Measurements from ENCODE around the gene OLFML2A.

OLFML2A gene

DNA sequence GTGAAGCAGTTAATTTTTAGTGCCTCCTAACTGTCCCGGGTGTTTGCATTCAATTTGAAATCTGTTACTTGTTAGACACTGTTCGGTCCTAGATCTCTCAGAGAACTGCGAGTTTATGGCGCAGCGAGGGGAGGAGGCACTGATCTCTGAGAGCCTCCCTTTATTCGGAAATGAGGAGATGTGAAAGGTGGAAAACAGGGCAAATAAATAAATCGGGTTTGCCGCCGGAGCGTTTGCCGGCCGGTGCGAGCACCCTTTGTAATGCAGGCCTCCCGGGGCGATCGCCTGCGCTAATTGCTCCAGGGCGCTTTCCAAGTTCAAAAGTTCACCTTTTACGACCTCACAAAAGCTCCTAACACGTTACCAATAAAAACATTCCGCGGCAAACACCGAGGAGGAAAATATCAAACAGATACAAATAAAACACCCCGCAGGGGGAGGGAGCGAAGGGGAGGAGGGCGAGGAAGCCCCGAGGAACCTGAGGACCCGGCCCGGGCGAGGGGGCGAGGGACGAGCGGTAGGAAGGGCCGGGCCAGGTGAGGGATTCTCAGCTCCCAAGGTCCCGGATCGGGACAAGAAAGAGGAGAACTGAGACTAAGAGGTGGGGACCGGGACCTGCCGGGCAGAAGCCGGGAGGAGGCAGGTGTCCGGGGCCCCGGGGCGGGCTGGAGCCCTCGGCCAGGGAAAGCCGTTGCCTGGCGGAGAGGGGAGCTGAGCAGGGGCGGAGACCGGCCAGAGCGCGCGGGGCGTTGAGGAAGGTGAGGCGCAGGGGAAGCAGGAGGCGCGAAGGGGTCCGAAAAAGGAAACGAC is 7.2 kb upstream of the OLFML2A start (continued):
- TF ChIP-seq, protein P1, sequence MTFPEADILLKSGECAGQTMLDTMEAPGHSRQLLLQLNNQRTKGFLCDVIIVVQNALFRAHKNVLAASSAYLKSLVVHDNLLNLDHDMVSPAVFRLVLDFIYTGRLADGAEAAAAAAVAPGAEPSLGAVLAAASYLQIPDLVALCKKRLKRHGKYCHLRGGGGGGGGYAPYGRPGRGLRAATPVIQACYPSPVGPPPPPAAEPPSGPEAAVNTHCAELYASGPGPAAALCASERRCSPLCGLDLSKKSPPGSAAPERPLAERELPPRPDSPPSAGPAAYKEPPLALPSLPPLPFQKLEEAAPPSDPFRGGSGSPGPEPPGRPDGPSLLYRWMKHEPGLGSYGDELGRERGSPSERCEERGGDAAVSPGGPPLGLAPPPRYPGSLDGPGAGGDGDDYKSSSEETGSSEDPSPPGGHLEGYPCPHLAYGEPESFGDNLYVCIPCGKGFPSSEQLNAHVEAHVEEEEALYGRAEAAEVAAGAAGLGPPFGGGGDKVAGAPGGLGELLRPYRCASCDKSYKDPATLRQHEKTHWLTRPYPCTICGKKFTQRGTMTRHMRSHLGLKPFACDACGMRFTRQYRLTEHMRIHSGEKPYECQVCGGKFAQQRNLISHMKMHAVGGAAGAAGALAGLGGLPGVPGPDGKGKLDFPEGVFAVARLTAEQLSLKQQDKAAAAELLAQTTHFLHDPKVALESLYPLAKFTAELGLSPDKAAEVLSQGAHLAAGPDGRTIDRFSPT (tag by site-specific recombination; IDR thresholded peaks at IDR 0.05) = peak; percentile 63; the same call in 1 of the 2 replicates
- TF ChIP-seq, protein P2, sequence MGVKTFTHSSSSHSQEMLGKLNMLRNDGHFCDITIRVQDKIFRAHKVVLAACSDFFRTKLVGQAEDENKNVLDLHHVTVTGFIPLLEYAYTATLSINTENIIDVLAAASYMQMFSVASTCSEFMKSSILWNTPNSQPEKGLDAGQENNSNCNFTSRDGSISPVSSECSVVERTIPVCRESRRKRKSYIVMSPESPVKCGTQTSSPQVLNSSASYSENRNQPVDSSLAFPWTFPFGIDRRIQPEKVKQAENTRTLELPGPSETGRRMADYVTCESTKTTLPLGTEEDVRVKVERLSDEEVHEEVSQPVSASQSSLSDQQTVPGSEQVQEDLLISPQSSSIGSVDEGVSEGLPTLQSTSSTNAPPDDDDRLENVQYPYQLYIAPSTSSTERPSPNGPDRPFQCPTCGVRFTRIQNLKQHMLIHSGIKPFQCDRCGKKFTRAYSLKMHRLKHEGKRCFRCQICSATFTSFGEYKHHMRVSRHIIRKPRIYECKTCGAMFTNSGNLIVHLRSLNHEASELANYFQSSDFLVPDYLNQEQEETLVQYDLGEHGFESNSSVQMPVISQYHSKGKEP (tag by site-specific recombination; IDR thresholded peaks at IDR 0.05) = peak; percentile 55; the same call in 1 of the 2 replicates
- TF ChIP-seq, protein P3, sequence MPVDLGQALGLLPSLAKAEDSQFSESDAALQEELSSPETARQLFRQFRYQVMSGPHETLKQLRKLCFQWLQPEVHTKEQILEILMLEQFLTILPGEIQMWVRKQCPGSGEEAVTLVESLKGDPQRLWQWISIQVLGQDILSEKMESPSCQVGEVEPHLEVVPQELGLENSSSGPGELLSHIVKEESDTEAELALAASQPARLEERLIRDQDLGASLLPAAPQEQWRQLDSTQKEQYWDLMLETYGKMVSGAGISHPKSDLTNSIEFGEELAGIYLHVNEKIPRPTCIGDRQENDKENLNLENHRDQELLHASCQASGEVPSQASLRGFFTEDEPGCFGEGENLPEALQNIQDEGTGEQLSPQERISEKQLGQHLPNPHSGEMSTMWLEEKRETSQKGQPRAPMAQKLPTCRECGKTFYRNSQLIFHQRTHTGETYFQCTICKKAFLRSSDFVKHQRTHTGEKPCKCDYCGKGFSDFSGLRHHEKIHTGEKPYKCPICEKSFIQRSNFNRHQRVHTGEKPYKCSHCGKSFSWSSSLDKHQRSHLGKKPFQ (tag by site-specific recombination; IDR thresholded peaks at IDR 0.05) = 0 out of 2 replicates have a peak, but pooled peaks have one; percentile 62
- TF ChIP-seq SCRT2 (tag by site-specific recombination; IDR thresholded peaks at IDR 0.05) (no peak), HOXD13 (CRISPR knock-in tag; IDR thresholded peaks at IDR 0.05; ENCODE audit: borderline replicate concordance) (peak; percentile 99), TRIM28 (IDR thresholded peaks at IDR 0.05; ENCODE audit: borderline replicate concordance, low read length) (no peak), ZBTB21 (tag by site-specific recombination; IDR thresholded peaks at IDR 0.05) (no peak), ZNF610 (tag by site-specific recombination; IDR thresholded peaks at IDR 0.05; ENCODE audit: borderline replicate concordance) (no peak), OVOL3 (tag by site-specific recombination; IDR thresholded peaks at IDR 0.05) (0 out of 2 replicates have a peak, but pooled peaks have one; percentile 56), KLF7 (tag by site-specific recombination; IDR thresholded peaks at IDR 0.05; ENCODE audit: borderline replicate concordance) (no peak), ZNF544 (tag by site-specific recombination; IDR thresholded peaks at IDR 0.05) (no peak), HOXC10 (CRISPR knock-in tag; IDR thresholded peaks at IDR 0.05) (no peak), ZNF501 (tag by site-specific recombination; IDR thresholded peaks at IDR 0.05) (no peak), ZNF48 (tag by site-specific recombination; IDR thresholded peaks at IDR 0.05) (no peak), ZNF140 (tag by site-specific recombination; IDR thresholded peaks at IDR 0.05) (no peak), ZNF670 (tag by site-specific recombination; IDR thresholded peaks at IDR 0.05; ENCODE audit: low read depth) (no peak), ZNF335 (tag by site-specific recombination; conservative IDR thresholded peaks at IDR 0.05) (peak; percentile 99), ZNF433 (tag by site-specific recombination; IDR thresholded peaks at IDR 0.05; ENCODE audit: low read depth) (no peak), ZFP41 (tag by site-specific recombination; IDR thresholded peaks at IDR 0.05; ENCODE audit: borderline replicate concordance) (no peak)
- TF ChIP-seq, protein P4, sequence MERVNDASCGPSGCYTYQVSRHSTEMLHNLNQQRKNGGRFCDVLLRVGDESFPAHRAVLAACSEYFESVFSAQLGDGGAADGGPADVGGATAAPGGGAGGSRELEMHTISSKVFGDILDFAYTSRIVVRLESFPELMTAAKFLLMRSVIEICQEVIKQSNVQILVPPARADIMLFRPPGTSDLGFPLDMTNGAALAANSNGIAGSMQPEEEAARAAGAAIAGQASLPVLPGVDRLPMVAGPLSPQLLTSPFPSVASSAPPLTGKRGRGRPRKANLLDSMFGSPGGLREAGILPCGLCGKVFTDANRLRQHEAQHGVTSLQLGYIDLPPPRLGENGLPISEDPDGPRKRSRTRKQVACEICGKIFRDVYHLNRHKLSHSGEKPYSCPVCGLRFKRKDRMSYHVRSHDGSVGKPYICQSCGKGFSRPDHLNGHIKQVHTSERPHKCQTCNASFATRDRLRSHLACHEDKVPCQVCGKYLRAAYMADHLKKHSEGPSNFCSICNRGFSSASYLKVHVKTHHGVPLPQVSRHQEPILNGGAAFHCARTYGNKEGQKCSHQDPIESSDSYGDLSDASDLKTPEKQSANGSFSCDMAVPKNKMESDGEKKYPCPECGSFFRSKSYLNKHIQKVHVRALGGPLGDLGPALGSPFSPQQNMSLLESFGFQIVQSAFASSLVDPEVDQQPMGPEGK (tag by site-specific recombination; IDR thresholded peaks at IDR 0.05) = peak; percentile 64; the same call in 1 of the 2 replicates
- TF ChIP-seq, protein P5, sequence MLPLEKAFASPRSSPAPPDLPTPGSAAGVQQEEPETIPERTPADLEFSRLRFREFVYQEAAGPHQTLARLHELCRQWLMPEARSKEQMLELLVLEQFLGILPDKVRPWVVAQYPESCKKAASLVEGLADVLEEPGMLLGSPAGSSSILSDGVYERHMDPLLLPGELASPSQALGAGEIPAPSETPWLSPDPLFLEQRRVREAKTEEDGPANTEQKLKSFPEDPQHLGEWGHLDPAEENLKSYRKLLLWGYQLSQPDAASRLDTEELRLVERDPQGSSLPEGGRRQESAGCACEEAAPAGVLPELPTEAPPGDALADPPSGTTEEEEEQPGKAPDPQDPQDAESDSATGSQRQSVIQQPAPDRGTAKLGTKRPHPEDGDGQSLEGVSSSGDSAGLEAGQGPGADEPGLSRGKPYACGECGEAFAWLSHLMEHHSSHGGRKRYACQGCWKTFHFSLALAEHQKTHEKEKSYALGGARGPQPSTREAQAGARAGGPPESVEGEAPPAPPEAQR (tag by site-specific recombination; IDR thresholded peaks at IDR 0.05) = no peak
- TF ChIP-seq, protein P6, sequence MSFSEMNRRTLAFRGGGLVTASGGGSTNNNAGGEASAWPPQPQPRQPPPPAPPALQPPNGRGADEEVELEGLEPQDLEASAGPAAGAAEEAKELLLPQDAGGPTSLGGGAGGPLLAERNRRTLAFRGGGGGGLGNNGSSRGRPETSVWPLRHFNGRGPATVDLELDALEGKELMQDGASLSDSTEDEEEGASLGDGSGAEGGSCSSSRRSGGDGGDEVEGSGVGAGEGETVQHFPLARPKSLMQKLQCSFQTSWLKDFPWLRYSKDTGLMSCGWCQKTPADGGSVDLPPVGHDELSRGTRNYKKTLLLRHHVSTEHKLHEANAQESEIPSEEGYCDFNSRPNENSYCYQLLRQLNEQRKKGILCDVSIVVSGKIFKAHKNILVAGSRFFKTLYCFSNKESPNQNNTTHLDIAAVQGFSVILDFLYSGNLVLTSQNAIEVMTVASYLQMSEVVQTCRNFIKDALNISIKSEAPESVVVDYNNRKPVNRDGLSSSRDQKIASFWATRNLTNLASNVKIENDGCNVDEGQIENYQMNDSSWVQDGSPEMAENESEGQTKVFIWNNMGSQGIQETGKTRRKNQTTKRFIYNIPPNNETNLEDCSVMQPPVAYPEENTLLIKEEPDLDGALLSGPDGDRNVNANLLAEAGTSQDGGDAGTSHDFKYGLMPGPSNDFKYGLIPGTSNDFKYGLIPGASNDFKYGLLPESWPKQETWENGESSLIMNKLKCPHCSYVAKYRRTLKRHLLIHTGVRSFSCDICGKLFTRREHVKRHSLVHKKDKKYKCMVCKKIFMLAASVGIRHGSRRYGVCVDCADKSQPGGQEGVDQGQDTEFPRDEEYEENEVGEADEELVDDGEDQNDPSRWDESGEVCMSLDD (tag by site-specific recombination; IDR thresholded peaks at IDR 0.05) = peak; percentile 74
- TF ChIP-seq, protein P7, sequence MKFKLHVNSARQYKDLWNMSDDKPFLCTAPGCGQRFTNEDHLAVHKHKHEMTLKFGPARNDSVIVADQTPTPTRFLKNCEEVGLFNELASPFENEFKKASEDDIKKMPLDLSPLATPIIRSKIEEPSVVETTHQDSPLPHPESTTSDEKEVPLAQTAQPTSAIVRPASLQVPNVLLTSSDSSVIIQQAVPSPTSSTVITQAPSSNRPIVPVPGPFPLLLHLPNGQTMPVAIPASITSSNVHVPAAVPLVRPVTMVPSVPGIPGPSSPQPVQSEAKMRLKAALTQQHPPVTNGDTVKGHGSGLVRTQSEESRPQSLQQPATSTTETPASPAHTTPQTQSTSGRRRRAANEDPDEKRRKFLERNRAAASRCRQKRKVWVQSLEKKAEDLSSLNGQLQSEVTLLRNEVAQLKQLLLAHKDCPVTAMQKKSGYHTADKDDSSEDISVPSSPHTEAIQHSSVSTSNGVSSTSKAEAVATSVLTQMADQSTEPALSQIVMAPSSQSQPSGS (tag by site-specific recombination; IDR thresholded peaks at IDR 0.05; ENCODE audit: low read depth) = no peak; the same call in 1 of the 2 replicates
- TF ChIP-seq, protein P8, sequence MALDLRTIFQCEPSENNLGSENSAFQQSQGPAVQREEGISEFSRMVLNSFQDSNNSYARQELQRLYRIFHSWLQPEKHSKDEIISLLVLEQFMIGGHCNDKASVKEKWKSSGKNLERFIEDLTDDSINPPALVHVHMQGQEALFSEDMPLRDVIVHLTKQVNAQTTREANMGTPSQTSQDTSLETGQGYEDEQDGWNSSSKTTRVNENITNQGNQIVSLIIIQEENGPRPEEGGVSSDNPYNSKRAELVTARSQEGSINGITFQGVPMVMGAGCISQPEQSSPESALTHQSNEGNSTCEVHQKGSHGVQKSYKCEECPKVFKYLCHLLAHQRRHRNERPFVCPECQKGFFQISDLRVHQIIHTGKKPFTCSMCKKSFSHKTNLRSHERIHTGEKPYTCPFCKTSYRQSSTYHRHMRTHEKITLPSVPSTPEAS (tag by site-specific recombination; IDR thresholded peaks at IDR 0.05) = no peak

All from HEK293 (cell line).